ENCODE results near the gene CORIN. TPM values are rescaled to one million over a fixed set of nuclear protein-coding genes. Genes with fewer than 3 reads are reported as not detected.

The CORIN gene
- total RNA-seq, 1 experiment from 2014 or later: 3.5 TPM

DNA sequence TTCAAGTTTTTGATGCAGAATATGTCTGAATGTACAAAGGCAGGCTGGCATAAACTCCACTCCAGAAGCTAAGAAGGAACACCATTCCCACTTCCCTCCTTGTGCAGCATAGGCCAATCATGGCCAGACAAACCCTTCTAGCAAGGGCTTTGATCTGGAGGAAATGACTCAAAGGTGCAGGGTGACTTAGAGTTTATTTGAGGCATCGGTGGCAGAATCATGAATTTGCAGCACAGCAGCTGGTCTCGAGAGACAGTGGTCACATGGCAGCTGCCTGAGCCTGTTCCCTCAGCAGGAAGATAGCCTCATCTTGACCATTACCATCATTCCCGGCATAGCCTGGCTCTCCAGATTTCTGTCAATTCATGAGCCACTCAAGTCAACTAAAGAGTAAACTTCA lies 198.3 kb downstream of the CORIN start:
- H3K36me3 ChIP-seq (ENCODE audit: control insufficient read depth in 1 of 2, insufficient read depth in 2 of 2, low read length in 2 of 2): no peaks in the 10 kb centered on the region
- peak; percentile 27; the same call in 1 of the 2 replicates for ATAC-seq
- no peaks in the 10 kb centered on the region for H3K9me3 ChIP-seq (ENCODE audit: control insufficient read depth in 1 of 2, insufficient read depth in 1 of 2, low read depth in 1 of 2, low read length in 2 of 2)
- no peak for TF ChIP-seq RAD21 (IDR thresholded peaks at IDR 0.05; ENCODE audit: low read depth)
- TF ChIP-seq TCF7L2 (IDR thresholded peaks at IDR 0.05; ENCODE audit: borderline replicate concordance, extremely low read depth, insufficient read depth, insufficient read length): peak; percentile 52
- TF ChIP-seq SP1 (IDR thresholded peaks at IDR 0.05; ENCODE audit: low read depth): peak; percentile 26; the same call in 1 of the 2 replicates
- TF ChIP-seq MAX (IDR thresholded peaks at IDR 0.05): peak; percentile 37; the same call in 1 of the 2 replicates
- no peak for TF ChIP-seq ZFX (IDR thresholded peaks at IDR 0.05)
- TF ChIP-seq, protein P1, sequence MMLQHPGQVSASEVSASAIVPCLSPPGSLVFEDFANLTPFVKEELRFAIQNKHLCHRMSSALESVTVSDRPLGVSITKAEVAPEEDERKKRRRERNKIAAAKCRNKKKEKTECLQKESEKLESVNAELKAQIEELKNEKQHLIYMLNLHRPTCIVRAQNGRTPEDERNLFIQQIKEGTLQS (IDR thresholded peaks at IDR 0.05): no peak
- peak; percentile 29; the same call in 1 of the 2 replicates for TF ChIP-seq FOSL1 (IDR thresholded peaks at IDR 0.05; ENCODE audit: low read depth)
- peak overlapping the region; percentile 31 for H3K4me2 ChIP-seq (ENCODE audit: low read length)
- no peak overlapping the region for H3K4me3 ChIP-seq (replicated peaks in 1 of 2; ENCODE audit: low read depth in 1 of 2, low read length in 2 of 2)
- no peaks in the 10 kb centered on the region for H3K27me3 ChIP-seq (ENCODE audit: insufficient read depth, low read length)
- H3K4me1 ChIP-seq (ENCODE audit: control insufficient read depth in 1 of 2, insufficient read depth in 2 of 2, low read length in 2 of 2): peaks cover 0 to 8% of the 10 kb centered on the region in 2 experiments; a peak in 2 of 4 replicates
- ChIA-PET RAD21 (ENCODE audit: low non-redundant PET in 1 of 2, low total read pairs in 2 of 2, uncharacterized antibody in 2 of 2, unreplicated experiment in 2 of 2) (no interaction called here), POLR2A (no interaction called here), CTCF (no interaction called here)
- no peaks in the 10 kb centered on the region for H3K79me2 ChIP-seq (ENCODE audit: insufficient read depth, low read length)
- peak; percentile 6 for DNase-seq (ENCODE audit: low read depth, low spot score)
- H3K27ac ChIP-seq (ENCODE audit: low read depth, low read length): no peak overlapping the region
- H2AFZ ChIP-seq (ENCODE audit: low read depth, low read length, poor library complexity, severe bottlenecking): no peak overlapping the region
- intact Hi-C loops (cut with micrococcal nuclease): no loop called here
- BruUV-seq (replicated peaks): no TSS peak
- H4K20me1 ChIP-seq (ENCODE audit: insufficient read depth): no peaks in the 10 kb centered on the region
- no peak overlapping the region for H3K9ac ChIP-seq (ENCODE audit: low read length)
- no peaks in the 10 kb centered on the region for H3K9me2 ChIP-seq (ENCODE audit: insufficient read depth)

DNA sequence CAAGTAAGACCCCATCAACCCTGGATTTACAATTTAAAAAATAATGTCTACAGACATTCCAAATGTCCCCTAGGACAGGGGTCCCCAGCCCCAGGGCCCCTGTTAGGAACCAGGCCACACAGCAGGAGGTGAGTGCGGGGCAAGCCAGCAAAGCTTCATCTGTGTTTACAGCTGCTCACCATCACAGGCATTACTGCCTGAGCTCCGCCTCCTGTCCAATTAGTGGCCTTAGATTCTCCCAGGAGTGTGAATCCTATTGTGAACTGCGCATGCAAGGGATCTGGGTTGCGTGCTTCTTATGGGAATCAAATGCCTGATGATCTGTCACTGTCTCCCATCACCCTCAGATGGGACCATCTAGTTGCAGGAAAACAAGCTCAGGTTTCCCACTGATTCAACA lies 206.7 kb downstream of the CORIN start:
- BruUV-seq (replicated peaks): no TSS peak
- no peak for ATAC-seq

More for the DNA sequence above, 206.7 kb downstream of the CORIN start:
- TF ChIP-seq RAD21 (IDR thresholded peaks at IDR 0.05; ENCODE audit: low read depth) (no peak), EZH2 (IDR thresholded peaks at IDR 0.05) (no peak), TCF7L2 (IDR thresholded peaks at IDR 0.05; ENCODE audit: borderline replicate concordance, extremely low read depth, insufficient read depth, insufficient read length) (no peak), CBX3 (IDR thresholded peaks at IDR 0.05; ENCODE audit: low read depth) (no peak)
- TF ChIP-seq, protein P2, sequence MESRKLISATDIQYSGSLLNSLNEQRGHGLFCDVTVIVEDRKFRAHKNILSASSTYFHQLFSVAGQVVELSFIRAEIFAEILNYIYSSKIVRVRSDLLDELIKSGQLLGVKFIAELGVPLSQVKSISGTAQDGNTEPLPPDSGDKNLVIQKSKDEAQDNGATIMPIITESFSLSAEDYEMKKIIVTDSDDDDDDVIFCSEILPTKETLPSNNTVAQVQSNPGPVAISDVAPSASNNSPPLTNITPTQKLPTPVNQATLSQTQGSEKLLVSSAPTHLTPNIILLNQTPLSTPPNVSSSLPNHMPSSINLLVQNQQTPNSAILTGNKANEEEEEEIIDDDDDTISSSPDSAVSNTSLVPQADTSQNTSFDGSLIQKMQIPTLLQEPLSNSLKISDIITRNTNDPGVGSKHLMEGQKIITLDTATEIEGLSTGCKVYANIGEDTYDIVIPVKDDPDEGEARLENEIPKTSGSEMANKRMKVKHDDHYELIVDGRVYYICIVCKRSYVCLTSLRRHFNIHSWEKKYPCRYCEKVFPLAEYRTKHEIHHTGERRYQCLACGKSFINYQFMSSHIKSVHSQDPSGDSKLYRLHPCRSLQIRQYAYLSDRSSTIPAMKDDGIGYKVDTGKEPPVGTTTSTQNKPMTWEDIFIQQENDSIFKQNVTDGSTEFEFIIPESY (IDR thresholded peaks at IDR 0.05; ENCODE audit: extremely low read depth, insufficient replicate concordance, low read length): no peak
- TF ChIP-seq, protein P1 (IDR thresholded peaks at IDR 0.05): no peak
- Histone ChIP-seq H3K27ac (ENCODE audit: low read depth, low read length) (no peak overlapping the region), H2AFZ (ENCODE audit: low read depth, low read length, poor library complexity, severe bottlenecking) (no peak overlapping the region), H3K79me2 (ENCODE audit: insufficient read depth, low read length) (no peaks in the 10 kb centered on the region), H3K27me3 (ENCODE audit: insufficient read depth, low read length) (no peaks in the 10 kb centered on the region), H3K4me1 (ENCODE audit: control insufficient read depth in 1 of 2, insufficient read depth in 2 of 2, low read length in 2 of 2) (no peaks in the 10 kb centered on the region), H3K4me3 (replicated peaks in 1 of 2; ENCODE audit: low read depth in 1 of 2, low read length in 2 of 2) (no peak overlapping the region), H3K9ac (ENCODE audit: low read length) (no peak overlapping the region), H3K9me3 (ENCODE audit: control insufficient read depth in 1 of 2, insufficient read depth in 1 of 2, low read depth in 1 of 2, low read length in 2 of 2) (no peaks in the 10 kb centered on the region), H3K9me2 (ENCODE audit: insufficient read depth) (no peaks in the 10 kb centered on the region), H3K36me3 (ENCODE audit: control insufficient read depth in 1 of 2, insufficient read depth in 2 of 2, low read length in 2 of 2) (no peaks in the 10 kb centered on the region), H4K20me1 (ENCODE audit: insufficient read depth) (no peaks in the 10 kb centered on the region), H3K4me2 (ENCODE audit: low read length) (no peak overlapping the region)
- ChIA-PET POLR2A (no interaction called here), RAD21 (ENCODE audit: low non-redundant PET in 1 of 2, low total read pairs in 2 of 2, uncharacterized antibody in 2 of 2, unreplicated experiment in 2 of 2) (no interaction called here), CTCF (no interaction called here)
- DNase-seq (ENCODE audit: low read depth, low spot score): no peak
- intact Hi-C loops (cut with micrococcal nuclease): no loop called here

All from HCT116 (cell line).